GM18867 (cell line): Measurements from ENCODE around the gene GNAQ.

Experiments used
- ATAC-seq: cut with Tn5 transposase; IDR thresholded peaks from one replicate; pipeline ENCODE4 v1.9.1; 2021; ENCODE audit warnings: mild to moderate bottlenecking, moderate library complexity; ENCODE audit not compliant: unreplicated experiment

The GNAQ gene

GRCh38 chr9:77667151-77667550, 364.5 kb downstream of the GNAQ start:
- ATAC-seq: no peak
